CD4-positive, alpha-beta T cell treated with Interleukin-15 for 4 hours (primary cell): ENCODE data around the gene TNRC6B.
"Not testable (repeated sequence)": the region's sequence is repeated elsewhere in the genome, so short reads cannot be mapped to it uniquely, and the experiment has no call there.

Source experiments
- DNase-seq: peaks from one replicate; pipeline ENCODE4 v3.0.0-alpha.2; 2020; ENCODE audit warnings: low spot score

Gene TNRC6B

GRCh38 chr22:40183029-40183581, 5.4 kb downstream of the TNRC6B start:
- DNase-seq = peak; percentile 22

GRCh38 chr22:40183603-40184002, 5.9 kb downstream of the TNRC6B start:
- not testable (repeated sequence) for DNase-seq

DNA sequence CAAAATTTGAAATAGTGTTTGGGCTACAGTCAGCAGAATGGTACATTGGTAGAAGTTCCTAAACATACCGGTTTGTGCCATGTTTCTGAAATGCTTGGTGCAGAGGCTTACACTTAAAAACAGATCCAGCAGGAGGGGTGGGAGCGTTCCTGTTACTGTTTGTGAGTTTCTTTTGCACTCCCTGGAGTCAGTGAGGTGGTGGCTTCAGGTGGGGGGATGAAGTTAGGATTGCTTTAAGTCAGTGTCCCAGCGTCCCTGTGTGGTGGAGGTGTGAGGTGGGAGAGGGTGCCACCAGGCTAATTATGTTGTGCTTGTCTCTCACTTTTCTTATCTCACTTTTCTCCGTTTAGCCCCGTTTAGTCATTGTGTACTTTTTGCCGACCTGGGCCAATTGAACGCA, 9.7 kb downstream of the TNRC6B start:
- no peak for DNase-seq

DNA sequence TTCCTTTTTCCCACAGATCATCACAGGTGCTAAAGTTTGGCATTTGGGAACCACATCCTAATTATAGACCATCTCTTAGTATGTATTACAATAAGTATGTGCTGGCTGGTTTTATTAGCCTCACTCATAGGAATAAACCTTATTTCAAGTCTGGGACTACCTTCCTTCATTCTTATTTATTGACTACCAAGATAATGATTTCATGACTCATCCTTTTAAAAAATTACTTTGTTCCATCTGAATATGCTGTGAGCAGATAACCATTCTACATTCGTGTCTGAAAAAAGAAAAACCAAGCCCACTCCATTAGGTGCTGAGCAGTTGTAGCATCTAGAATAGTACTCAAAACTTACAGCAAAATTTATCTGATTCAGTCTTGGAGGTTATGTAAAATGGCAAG, 12.3 kb downstream of the TNRC6B start:
- no peak for DNase-seq

- DNase-seq = no peak
Observed at GRCh38 chr22:40190501-40190900, 12.8 kb downstream of the TNRC6B start.

DNA sequence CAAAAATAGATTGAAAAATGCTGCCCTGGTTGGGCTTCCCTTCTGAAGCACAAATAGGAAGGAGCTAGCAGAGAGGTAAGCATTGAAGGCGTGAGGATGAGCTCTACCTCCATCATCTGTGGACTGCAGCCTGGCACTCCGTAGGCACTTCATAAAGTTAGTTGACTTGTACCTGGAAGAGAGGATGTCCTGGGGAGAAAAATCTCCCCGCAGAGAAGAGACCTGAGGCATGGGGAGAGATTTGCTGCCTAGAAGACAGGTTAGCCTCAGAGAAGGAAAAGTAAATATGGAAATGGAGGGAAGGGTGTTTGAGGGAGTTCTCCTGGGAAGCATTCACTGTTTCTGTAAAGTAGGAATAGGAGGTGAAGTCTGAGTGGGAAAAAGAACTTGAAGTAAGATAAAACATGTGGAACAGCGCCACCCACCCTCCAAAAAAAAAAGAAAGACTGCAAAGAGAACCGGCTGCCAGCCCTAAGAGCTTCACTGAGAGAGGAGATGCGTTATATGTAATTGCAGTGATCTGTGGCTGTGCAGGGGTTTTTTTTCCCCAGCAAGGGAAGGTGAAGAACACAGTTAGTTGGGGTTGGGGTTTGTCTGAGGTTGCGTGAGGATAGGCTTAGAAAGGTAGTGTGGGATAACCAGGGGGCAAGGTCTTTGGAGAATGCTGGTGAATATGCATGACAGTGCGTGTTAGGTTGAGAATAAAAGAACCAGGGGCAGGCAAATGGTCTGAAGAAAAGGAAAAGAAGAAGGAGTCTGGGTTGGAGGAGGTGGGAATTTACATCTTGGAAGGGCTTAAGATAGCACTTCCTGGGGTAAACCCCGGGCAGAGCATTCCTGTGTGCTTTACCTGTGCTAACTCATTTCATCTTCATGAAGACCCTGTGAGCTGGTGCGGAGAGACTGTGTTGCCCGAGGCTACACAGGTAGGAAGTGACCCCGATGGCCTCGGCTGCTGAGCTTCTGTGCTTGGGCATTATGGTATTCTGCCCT, 16.0 kb downstream of the TNRC6B start:
- DNase-seq = no peak

- no peak for DNase-seq
Observed at GRCh38 chr22:40194656-40195055, 16.9 kb downstream of the TNRC6B start.

GRCh38 chr22:40196628-40197360, 19.1 kb downstream of the TNRC6B start:
- peak; percentile 48 for DNase-seq

DNA sequence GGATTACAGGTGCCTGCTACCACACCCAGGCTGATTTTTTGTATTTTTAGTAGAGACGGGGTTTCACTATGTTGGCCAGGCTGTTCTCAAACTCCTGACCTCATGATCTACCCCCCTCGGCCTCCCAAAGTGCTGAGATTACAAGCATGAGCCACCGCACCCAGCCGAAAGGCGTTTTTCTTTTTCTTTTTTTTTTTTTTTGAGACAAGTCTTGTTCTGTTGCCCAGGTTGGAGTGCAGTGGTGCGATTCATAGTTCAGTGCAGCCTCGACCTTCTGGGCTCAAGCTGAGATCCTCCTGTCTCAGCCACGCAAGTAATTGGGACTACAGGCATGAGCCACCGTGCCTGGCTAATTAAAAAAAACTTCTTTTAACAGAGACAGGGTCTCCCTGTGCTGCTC, 19.7 kb downstream of the TNRC6B start:
- DNase-seq = not testable (repeated sequence)

- DNase-seq = no peak
Observed at GRCh38 chr22:40198733-40199132, 21.0 kb downstream of the TNRC6B start.

GRCh38 chr22:40199223-40199622, 21.5 kb downstream of the TNRC6B start:
- DNase-seq = no peak

DNA sequence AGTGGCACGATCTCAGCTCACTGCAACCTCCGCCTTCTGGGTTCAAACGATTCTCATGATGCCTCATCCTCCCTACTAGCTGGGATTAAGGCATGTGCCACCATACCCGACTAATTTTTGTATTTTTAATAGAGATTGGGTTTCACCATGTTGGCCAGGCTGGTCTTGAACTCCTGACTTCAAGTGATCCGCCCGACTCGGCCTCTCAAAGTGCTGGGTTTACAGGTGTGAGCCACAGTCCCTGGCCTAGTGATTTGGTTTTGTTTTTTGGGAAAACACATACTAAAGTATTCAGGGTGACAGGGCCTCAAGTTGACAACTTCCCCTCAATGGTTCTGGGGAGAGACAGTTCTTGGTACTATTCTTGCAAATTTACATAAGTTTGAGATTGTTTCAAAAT, 22.1 kb downstream of the TNRC6B start:
- DNase-seq = no peak

DNA sequence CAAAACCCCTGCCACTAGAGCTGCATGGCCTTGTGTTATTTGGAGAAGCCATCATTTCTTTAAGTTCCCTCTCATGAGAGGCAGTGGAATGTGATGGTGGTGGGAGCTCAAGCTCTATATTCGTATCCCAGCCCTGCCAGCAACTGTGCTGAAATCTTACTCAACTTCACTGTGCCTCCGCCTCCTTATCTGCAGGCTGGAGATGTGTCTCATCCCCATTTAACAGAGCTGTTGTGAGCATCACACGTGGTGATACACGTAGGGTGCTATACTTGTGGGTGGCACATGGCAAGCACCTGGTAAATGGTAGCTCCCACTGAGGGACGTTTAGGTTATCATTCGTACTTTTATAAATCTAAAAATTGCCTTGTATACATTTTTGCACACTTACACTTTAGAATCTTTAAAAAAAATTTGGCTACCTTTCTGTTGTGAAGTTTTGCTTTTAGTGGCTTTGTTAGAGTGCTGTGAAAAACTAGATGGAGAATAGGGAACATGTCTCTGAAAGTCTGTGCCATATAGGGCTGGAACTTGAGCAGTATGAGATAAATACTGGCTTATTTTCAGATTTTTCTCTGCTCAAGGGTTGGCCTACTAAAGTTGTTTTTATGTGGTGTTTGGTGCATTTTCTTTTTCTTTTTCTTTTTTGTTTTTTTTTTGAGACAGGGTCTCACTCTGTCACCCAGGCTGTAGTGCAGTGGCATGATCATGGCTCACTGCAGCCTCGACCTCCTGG, 23.2 kb downstream of the TNRC6B start:
- DNase-seq = no peak

- DNase-seq = no peak
Observed at GRCh38 chr22:40202225-40202944, 24.7 kb downstream of the TNRC6B start.

DNA sequence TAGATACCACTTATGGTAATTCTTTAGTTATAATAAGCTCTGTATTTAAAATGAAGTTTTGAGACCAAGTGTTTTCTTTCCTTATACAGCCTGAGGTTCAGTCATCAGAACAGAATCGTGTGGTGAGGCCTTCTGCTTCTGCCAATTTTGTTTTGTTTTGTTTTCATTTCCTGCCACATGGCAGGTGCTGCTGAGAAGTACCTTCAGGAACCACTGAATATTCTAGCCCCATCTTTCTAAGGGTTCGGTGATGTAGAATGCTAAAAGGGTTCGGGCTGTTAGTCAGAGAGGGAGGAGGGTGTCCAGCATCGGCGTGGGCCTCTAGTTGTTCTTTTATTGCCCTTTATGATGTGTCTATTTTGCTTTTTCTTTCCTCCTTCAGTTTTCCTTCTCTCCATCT, 25.8 kb downstream of the TNRC6B start:
- peak; percentile 74 for DNase-seq

GRCh38 chr22:40204321-40205116, 26.8 kb downstream of the TNRC6B start:
- no peak for DNase-seq

DNA sequence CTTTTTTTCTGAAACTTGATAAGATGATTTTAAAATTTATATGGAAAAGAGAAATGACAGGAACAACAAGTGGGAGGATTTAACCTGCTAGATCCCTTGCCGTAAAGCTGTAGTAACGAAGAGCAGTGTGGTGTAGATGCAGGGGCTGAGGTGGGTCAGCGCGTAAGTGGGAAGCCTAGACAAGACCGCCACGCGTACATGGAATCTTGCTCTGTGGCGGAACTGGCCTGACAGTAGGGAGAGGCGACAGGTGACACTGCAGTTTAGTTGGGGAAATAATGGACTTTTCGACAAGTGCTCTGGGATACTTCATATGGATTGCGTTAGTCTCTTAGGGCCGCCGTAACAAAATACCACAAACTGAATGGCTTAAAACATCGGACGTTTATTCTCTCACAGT, 28.8 kb downstream of the TNRC6B start:
- no peak for DNase-seq

DNA sequence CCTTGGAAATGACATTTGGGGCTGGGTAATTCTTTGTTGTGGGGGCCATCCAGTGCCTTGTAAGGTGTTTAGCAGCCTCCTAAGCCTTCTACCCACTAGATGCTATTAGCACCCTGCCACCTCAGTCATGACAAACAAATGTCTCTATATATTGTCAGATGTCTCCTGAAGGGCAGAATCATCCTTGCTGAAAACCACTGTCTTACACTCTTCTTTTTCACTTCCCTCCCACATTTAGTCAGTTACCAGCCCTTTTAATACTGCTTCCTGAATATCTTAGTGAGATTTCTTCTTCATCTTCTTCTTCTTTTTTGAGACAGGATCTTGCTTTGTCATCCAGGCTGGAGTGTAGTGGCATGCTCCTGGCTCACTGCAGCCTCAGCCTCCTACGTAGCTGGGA, 33.1 kb downstream of the TNRC6B start:
- peak; percentile 14 for DNase-seq

- DNase-seq = no peak
Observed at GRCh38 chr22:40211476-40212054, 33.8 kb downstream of the TNRC6B start.

DNA sequence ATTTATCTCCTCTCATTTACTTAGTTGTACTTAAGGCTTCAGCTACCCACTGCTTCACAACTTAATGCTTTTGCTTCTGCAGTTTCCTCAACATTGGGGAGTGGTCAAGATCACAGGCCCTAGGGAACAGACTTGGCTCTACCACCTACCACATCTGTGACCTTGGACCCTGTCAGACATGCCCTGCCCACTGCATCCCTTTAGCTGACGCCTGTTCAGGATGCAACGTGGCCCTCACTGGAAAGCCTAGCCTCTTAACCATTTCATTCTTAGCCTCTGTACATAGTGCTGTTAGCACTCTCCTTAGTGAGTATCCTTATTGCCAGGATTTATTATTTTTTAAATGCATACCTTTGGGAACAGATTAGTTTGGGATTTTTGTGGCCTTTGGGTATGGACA, 34.4 kb downstream of the TNRC6B start:
- DNase-seq = no peak
